NK-92 (cell line): ENCODE measurements around the gene MPZL3.

ENCODE experiments used
- DNase-seq: peaks from one replicate; lab custom pipeline; 2025; ENCODE audit not compliant: unreplicated experiment; lab: John Stamatoyannopoulos, UW

MPZL3 gene, protein sequence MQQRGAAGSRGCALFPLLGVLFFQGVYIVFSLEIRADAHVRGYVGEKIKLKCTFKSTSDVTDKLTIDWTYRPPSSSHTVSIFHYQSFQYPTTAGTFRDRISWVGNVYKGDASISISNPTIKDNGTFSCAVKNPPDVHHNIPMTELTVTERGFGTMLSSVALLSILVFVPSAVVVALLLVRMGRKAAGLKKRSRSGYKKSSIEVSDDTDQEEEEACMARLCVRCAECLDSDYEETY

DNA sequence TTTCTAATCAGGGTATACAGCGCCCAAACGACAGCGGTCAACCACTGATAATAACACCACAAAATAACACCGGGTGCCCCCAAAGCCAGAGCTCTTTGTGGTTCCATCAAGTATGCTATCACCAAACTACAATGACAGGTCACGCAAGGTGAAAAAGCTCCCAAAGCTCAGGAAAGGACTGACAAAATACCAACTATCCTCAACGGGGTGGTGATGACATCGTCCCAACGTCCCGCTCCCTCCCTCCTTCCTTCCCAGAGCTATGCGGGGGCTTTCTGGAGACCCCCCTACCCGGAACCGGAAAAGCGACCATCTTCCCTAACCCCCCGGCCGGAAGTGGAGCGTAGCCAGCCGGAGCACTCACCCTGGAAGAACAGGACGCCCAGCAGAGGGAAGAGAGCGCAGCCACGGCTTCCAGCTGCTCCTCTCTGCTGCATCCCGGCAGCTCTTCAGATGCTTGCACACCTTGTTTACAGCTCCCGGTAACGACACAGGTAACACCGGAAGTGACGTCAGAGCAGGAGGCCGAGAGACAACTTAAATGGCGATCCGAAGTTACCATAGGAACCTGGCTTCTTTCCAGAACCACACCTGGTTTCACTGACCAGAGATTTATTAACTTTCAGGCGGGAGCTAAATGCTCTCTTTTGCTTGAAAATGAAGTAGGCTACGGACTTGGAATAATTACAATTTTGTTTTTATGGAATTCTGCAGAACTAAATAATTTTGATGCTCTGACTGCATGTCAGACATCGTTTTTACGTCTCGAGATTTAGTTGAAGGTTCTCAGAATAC, at the start of gene MPZL3:
TSS of gene MPZL3 (minus strand) at position 508 of the 795 bp plus-strand sequence. CDS start at position 437, 71 bp downstream.
- DNase-seq = peak; percentile 71

DNA sequence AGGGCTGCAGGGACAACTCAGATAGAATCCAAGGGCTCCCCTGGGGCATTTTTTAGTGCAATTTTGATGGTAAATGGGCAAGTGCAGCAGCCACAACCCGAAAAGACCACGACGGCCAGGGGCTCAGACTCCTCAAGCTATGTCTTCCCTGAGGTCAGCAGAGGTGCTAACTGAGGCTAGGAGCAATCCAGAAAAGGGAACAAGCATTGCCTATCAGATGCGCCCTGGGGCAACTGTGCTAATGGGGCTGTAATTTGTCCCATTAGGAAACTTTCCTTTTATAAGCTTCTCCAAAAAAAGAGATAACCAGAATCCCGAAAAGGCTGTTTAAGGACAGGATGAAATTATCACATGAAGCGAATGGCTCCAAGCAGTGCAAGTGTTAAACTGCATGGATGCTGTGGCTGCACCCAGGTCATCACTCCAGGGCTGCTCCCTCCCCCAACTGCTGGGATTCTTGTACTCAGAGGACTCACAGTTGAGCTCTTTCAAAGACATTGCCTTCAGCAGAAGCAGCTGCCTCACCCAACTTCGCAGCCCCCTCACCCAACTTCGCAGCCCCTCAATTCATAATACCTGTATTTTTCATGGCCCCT, 49.5 kb upstream of the MPZL3 start:
- no peak for DNase-seq

DNA sequence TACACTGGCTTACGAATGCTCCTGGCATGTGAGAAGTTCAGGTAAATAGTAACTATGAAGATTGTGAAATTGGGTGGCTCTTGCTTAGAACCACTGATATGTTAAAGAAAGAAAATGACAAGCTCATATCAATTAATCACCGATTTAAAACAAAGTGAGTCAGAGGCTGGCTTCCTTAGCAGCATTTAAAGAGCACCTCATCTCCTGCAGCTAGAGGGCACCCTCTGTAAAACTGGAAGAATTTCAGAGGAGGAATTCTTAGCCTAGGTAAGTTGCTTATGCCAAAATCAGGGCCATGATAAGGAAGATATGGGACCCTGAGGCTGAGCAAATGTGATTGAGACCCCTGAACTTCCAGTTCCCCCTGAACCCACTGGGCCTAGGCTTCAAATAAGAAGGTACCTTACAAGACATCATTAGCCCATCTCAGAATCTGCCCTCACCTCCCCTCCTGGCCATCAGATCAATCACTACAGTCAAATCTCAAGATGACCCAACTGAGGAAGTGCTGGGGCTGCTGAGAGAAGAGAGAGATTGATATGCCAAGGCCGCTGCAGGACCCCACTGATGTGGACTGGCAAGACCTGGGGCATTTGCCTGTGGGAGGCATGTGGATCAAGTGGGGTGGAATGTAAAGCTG, 43.8 kb upstream of the MPZL3 start:
- DNase-seq = no peak

DNA sequence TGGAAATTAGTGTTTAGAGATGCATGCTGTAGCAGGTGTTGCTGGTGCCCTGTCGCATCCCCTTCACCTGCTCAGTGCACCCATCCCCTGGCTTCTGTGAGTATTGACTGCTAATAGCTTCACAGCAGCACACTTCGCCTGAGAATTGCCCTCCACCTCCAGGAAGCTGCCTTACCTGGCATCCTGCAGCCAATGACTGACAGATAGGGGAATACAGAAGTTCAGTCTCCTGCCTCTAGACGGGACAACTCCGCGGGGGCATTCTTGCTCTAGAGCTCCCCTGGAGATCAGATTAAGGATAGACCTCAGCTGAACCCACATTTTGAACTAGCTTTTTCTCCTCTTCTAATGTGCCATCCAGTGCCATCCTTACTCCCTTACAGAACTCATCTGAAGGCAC, 43.0 kb upstream of the MPZL3 start:
- no peak for DNase-seq

DNA sequence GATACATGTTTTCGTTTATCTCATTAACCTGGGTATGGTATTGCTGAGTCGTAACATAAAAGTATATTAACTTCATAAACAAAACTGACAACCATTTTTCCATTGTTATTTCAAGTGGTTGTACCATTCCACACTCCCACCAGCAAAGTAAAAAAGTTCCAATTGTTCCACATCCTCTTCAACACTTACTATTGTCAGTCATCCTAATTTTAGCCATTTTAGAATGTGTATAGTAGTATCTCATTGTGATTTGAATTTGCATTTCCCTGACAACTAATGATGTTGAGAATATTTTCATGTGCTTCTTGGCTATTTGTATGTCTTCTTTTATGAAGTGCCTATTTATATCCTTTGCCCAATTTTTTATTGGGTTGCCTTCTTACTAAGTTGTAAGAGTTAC, 41.9 kb upstream of the MPZL3 start:
- no peak for DNase-seq

DNA sequence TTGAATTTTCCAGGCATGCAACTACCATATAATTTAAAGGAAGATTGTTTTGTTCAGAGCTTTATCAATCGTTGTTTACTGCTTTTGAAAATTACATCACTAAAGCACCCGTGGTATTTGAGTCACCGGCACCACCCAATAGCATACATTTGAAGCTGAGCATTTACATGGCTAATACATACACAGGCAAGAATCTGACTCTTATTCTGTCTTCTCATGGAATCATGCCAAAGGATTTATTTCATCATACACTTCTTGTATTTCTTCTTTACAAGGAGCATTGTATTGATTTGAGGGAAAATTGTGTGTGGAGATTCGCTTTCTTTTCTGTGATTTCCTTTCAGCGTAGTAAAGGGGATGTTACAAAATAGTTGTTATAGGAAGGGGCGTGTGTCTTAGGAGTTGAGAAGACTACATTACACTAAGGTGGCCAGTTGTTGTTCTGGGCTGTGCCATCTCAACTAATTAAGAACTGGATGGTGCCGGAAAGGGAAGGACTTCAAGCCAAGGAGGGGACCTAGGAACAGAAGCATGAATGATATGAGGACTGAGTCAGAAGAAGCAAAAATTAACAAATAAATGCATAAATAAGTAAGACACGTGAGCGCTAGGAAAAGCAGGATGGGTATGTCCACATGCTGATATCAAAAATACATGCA, 39.4 kb upstream of the MPZL3 start:
- no peak for DNase-seq

DNA sequence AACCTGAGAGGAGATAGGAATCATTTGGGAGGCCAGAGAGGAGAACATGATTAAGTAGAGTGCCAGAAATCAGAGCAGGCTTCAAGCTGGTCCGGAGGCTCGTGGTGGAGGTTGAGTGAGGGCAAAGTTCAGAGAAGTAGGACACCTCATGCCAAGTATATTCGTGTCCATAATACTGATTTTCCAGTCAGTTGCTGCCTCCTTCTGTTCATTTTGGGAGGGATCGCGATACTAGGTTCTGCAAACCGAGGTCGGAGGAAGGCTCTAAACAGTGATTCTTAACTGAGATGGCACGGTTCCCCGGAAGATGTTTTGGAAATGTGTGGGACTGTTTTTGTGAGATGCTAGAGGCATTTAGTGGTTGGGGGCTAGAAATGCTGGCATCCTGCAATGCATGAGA, 38.8 kb upstream of the MPZL3 start:
- no peak for DNase-seq

DNA sequence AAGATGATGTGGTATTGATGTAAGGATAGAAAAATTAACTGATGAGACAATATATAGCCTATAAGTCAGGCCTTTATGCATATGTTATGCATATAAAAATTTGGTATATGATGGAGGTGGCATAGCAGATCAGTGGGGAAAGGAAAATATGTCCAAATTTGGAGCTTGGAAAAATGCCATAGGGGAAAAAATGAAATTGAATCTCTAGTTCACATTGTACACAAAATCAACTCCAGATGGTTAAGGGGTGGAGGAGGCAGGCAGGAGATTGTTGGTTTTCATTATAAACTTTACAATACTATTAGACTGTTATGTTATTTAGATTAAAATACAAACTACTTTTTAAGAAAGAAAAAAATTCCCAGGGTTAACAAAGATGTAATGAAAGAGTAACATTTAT, 37.2 kb upstream of the MPZL3 start:
- DNase-seq = no peak

DNA sequence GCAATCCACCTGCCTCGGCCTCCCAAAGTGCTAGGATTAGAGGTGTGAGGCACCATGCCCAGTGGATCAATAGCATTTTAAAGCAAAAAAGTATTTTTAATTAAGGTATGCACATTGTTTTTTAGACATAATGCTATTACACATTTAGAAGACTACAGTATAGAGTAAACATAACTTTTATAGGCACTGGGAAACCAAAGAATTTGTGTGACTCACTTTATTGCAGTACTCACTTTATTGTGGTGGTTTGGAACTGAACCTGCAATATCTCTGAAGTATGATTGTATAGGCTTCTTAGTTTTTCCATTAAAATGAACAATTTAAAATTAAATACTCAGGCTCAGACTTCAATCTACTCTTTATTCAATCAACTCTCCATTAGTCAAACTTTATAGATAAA, 34.8 kb upstream of the MPZL3 start:
- DNase-seq = no peak

DNA sequence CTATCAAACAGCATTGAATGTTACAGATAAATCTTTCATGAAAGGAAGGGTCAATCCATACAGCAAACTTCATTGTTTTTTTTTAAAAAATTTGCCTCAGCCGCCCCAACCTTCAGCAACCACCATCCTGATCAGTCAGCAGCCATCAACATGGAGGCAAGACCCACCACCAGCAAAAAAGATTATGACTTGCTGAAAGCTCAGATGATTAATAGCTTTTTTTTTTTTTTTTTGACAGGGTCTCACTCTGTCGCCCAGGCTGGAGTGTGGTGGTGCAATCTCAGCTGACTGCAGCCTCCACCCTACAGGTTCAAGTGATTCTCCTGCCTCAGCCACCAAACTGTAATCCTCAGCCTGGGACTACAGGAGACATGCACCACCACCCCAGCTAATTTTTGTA, 34.4 kb upstream of the MPZL3 start:
- DNase-seq = no peak

DNA sequence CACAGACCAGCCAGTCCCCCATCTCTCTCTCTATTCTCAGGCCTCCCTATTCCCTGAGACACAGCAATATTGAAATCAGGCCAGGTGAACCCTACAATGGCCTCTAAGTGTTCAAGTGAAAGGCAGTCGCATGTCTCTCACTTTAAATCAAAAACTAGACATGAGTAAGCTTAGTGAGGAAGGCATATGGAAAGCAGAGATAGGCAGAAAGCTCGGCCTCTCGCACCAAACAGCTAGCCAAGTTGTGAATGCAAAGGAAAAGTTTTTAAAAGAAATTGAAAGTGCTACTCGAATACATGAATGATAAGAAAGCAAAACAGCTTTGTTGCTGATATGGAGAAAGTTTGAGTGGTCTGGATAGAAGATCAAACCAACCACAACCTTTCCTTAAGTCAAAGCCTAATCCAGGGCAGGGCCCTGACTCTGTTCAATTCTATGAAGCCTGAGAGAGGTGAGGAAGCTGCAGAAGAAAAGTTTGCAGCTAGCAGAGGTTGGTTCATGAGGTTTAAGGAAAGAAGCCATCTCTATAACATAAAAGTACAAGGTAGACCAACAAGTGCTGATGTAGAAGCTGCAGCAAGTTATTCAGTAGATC, 31.7 kb upstream of the MPZL3 start:
- no peak for DNase-seq

DNA sequence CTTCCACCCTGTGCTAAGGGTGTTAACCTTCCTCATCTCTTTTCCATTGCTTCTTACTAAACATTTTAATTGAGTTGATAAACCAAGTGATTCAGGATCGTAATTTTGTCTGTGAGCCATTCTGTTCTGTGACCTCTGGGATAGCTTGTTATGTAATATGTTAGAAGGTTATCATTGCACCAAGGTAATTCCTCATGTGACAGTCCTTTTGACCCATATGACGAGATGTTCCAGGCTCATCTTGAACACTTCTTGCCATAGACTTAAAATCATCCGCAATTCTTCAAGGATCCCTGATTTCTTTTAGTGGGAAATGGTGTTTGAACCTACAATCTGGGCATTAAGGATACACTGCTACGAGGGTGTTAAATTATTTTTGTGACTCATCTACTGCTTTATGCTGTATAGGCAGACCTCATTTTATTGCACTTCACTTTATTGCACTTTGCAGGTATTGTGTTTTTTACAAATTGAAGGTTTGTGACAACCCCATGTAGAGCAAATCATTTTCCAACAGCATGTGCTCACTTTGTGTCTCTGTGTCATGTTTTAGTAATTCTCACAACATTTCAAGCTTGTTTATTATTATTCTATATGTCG, 31.0 kb upstream of the MPZL3 start:
- DNase-seq = no peak

DNA sequence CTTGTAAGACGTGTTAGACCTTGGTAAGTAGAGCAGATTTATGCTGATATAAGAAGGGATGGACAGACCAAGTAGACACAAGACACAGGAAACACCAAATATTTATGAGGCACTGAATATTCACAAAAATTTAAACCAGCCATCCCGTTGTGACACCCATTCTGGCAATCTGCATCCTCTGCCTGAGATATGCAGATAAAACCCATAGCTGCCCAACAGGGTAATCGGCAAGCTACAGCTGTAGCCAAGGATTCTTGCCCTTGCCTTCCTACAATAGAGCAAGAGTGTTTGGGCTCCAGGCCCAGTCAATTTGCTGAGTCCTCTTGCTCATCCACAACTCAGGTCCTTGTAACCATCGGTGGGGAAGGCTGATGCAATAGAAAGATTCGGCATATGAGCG, 30.4 kb upstream of the MPZL3 start:
- DNase-seq = no peak

DNA sequence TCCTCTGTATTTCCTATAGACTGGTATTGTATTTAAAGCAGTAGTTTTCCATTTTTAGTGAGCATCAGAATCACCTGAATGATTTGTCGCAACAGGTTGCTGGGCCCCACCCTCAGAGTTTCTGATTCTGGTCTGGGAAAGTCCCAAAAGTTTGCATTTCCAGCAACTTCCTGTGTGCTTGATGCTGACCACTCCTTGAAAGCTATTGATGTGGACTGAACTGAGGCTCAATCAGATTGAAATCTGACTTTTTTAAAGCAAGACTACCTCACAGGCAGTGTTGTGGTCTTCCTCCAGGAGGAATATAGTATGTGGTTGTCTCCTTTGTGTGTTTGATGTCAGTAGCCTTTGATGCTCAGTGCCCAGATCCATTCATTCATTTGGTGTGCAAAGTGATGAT, 29.1 kb upstream of the MPZL3 start:
- no peak for DNase-seq

DNA sequence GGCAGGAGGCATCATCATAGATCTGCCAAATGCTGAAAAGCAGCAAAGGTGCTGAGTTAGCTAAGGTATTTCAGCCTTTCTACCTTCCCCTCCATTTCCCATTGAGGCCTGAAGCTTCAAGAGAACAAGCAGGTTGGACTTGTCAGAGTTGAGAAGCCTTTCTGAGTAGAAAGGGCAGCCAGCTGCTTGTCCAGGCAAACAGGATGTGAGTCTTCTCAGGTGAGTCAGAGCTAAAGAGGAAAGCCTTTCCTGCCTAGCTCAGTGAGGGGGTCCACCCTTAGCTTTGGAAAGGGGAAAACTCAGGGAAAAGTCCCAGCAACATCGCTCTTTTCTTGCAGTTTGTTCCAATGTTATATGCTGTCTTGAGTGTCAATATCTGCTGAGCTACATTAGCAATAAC, 25.1 kb upstream of the MPZL3 start:
- DNase-seq = no peak

DNA sequence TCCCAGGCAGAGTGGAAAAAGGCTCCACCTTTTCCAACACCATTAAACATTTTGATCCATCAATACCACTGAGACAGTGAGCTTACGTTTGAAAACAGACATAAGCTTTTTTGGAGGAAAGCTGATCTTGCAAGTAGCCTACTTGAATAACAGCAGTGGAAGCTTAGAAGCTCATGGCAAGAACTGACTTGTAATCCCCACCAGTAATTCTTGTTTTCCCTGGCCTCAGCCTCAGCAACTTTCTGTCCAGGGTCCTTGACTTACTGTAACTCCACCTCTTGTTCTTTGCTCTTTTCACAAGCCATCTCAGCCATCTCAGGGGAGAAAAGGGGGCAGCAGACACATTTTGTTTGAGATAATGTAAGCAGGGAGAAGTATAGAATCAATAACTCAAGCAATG, 24.3 kb upstream of the MPZL3 start:
- no peak for DNase-seq

DNA sequence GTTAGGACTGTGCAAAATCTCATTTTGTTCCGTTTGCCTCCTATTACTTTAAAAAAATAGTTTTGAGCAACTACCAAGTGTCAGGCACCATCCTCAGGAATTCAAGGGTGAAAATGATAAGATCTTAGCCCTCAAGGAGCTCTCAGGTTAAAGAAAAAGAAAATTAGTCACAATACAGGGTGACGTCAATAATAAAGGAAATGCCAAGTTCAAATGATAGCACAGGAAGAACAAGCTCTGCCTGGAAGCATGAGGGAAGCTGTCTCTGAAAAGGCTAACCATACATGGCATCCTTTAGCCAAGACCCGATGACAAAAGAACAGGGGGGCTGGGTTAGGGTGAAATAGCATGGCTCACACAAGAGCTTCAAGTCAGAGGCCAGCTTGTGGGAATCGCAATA, 23.0 kb upstream of the MPZL3 start:
- no peak for DNase-seq

DNA sequence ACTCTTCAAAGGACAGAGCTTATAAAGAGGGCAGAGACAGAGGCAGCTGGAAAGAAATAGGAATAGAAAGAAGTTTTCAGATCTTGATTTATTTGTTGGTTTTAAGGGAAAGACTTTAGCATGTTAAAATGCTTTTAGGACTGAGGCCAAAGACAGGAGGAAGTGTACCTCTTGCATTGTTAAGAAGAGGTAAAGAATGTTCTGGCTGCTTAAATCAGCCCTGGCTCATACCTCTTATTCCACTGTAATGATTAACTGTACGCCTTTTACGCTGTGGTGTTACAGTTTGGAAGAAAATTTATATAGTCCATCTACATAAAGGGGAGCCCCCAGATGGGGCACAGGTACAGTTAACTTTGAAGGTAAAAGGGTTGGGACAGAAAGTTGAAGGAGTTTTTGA, 22.0 kb upstream of the MPZL3 start:
- no peak for DNase-seq

DNA sequence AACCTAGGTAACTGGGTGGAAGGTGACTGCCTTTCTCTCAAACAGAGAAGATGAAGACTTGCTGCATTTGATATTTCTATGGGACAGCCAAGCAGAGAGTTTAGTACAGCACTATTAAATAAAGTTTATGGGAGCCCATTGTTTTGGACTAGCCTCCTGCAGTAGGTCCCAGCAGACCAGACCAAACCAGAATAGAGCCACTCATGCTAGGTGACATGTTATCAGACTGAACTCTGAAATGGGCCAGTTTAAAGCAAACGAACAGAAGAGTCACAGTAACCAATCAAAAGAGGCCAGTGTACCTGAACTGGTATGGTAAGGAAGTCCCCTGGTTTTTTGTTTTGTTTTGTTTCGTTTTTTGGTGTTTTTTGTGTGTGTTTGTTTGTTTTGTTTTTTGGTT, 19.8 kb upstream of the MPZL3 start:
- DNase-seq = no peak

DNA sequence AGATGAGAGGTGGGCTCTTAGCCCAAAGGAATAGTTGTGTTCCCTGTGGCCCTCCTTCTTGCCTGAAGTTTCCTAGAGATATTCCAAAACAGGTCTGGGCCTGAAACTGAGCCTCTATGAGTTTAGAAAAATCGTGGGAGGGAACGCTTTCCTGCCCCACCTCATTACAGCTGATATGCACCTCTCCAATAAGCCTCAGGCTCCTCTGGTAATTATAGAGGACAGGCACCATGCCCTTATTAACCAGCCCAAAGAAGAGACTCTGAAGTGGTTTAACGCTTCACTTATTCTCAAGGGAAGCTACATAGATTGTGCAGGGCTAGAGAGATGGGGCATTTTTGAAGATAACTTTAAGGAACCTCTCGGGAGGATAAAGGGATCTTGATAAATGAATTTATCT, 15.3 kb upstream of the MPZL3 start:
- DNase-seq = no peak

DNA sequence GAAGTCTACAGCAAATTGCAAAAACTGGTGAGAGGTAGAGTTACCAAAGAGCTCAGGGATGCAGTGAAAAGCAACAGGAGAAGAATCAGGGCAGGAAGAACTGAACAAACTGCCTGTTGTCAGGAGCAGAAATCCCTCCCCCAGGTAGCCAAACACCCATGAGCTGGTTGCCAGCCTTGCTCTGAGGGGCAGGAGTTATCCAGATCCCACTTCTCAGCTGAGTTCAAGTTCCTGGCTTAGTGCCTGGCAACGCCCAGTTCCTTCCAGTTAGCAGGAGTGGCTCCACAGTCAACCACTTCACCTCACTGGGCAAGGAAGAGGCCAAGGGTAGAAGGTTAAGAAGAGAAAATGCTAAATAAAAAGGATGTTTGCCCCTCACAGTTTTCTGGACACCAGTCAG, 13.8 kb upstream of the MPZL3 start:
- no peak for DNase-seq
